HepG2 (cell line): Measurements from ENCODE around the gene DAPK3. TPM values are rescaled to one million over a fixed set of nuclear protein-coding genes. Genes with fewer than 3 reads are reported as not detected.

Experiments
- ATF3 ChIP-seq: sonication (generic); formaldehyde crosslinking; IDR thresholded peaks from 2 replicates; pipeline ENCODE4 v1.4.0; 2020; ENCODE audit warnings: missing genetic modification reagents
- ETV6 ChIP-seq: sonication (generic); formaldehyde crosslinking; conservative IDR thresholded peaks from 2 replicates; pipeline ENCODE4 v1.4.0; 2020; ENCODE audit warnings: missing genetic modification reagents
- FUBP1 ChIP-seq: sonication (generic); formaldehyde crosslinking; IDR thresholded peaks from 2 replicates; pipeline ENCODE4 v1.5.1; 2020; ENCODE audit warnings: missing genetic modification reagents, mild to moderate bottlenecking, borderline replicate concordance
- GABPB1 ChIP-seq: IDR thresholded peaks from 2 replicates; pipeline ENCODE4 v1.6.1; 2016; ENCODE audit warnings: mild to moderate bottlenecking, missing genetic modification reagents, moderate library complexity, missing compliant biosample characterization
- HBP1 ChIP-seq: IDR thresholded peaks from 2 replicates; pipeline ENCODE4 v1.6.1; 2016; ENCODE audit warnings: low read depth, control low read depth
- KDM1A ChIP-seq: IDR thresholded peaks from 2 replicates; pipeline ENCODE4 v1.6.1; 2016; ENCODE audit warnings: missing compliant biosample characterization
- MXD4 ChIP-seq: IDR thresholded peaks from 2 replicates; pipeline ENCODE4 v1.6.1; 2016; ENCODE audit warnings: mild to moderate bottlenecking, missing biosample characterization, missing genetic modification reagents
- MZF1 ChIP-seq: sonication (generic); formaldehyde crosslinking; IDR thresholded peaks from 2 replicates; pipeline ENCODE4 v1.8.1; 2023; ENCODE audit warnings: mild to moderate bottlenecking, missing genetic modification reagents, borderline replicate concordance
- PATZ1 ChIP-seq: sonication (generic); formaldehyde crosslinking; IDR thresholded peaks from 2 replicates; pipeline ENCODE4 v1.4.0; 2020; ENCODE audit warnings: missing genetic modification reagents
- POLR2A ChIP-seq, 2 experiments: IDR thresholded peaks; 2 replicates each; pipeline ENCODE4 v1.6.1; 2011; ENCODE audit warnings: low read depth in 2 of 2, low read length in 2 of 2, mild to moderate bottlenecking in 1 of 2, moderate library complexity in 1 of 2; ENCODE audit not compliant: insufficient read depth in 1 of 2
- SALL1 ChIP-seq: sonication (generic); formaldehyde crosslinking; IDR thresholded peaks from 2 replicates; pipeline ENCODE4 v1.8.0; 2022; ENCODE audit warnings: mild to moderate bottlenecking, missing genetic modification reagents
- SAP130 ChIP-seq: IDR thresholded peaks from 2 replicates; pipeline ENCODE4 v1.6.1; 2016; ENCODE audit warnings: low read depth
- SIX1 ChIP-seq: sonication (generic); formaldehyde crosslinking; IDR thresholded peaks from 2 replicates; pipeline ENCODE4 v1.4.0; 2020; ENCODE audit warnings: missing genetic modification reagents, borderline replicate concordance
- TAF1 ChIP-seq: sonication (generic); formaldehyde crosslinking; IDR thresholded peaks from 2 replicates; pipeline ENCODE4 v1.4.0; 2020; ENCODE audit warnings: missing genetic modification reagents
- TARDBP ChIP-seq: sonication (generic); formaldehyde crosslinking; IDR thresholded peaks from 2 replicates; pipeline ENCODE4 v1.8.0; 2022; ENCODE audit warnings: mild to moderate bottlenecking, missing genetic modification reagents
- THAP11 ChIP-seq: IDR thresholded peaks from 2 replicates; pipeline ENCODE4 v1.6.1; 2016; ENCODE audit warnings: missing biosample characterization, missing genetic modification reagents
- ZFX ChIP-seq: sonication (generic); formaldehyde crosslinking; IDR thresholded peaks from 2 replicates; pipeline ENCODE4 v1.4.0; 2020; ENCODE audit warnings: mild to moderate bottlenecking, low read depth, missing genetic modification reagents, moderate library complexity
- ZNF160 ChIP-seq: sonication (generic); formaldehyde crosslinking; IDR thresholded peaks from 2 replicates; pipeline ENCODE4 v1.8.0; 2022; ENCODE audit warnings: mild to moderate bottlenecking, inconsistent platforms, missing genetic modification reagents
- ZNF225 ChIP-seq: sonication (generic); formaldehyde crosslinking; IDR thresholded peaks from 2 replicates; pipeline ENCODE4 v1.4.0; 2020; ENCODE audit warnings: mild to moderate bottlenecking, missing genetic modification reagents
- ZNF280D ChIP-seq: sonication (generic); formaldehyde crosslinking; IDR thresholded peaks from 2 replicates; pipeline ENCODE4 v1.5.1; 2020; ENCODE audit warnings: mild to moderate bottlenecking, missing genetic modification reagents
- ZNF282 ChIP-seq: fragments of 450-650 bp; IDR thresholded peaks from 2 replicates; pipeline ENCODE4 v1.6.1; 2018; ENCODE audit not compliant: partially characterized antibody
- ZNF790 ChIP-seq: sonication (generic); formaldehyde crosslinking; IDR thresholded peaks from 2 replicates; pipeline ENCODE4 v1.8.0; 2022; ENCODE audit warnings: missing genetic modification reagents, mild to moderate bottlenecking, borderline replicate concordance
- polyA plus RNA-seq, 8 experiments: library from polyadenylated mRNA; depleted of rRNA in 3 of 8; stranded (reverse) in 7 of 8; unstranded in 1 of 8; fragments of >200 nt; fragmentation: Illumina TruSeq in 4 of 8; extraction: Trizol in 4 of 8; gene quantifications; 2 replicates each; pipeline versions ENCODE4 v1.2.1 to v1.2.3, GENCODE V29; 2011 to 2016; ENCODE audit warnings: low read depth in 4 of 8, missing spikeins in 1 of 8, mixed read lengths in 1 of 8; ENCODE audit not compliant: insufficient read depth in 1 of 8
- total RNA-seq, 5 experiments: library from RNA; depleted of rRNA; stranded (reverse); fragments of >200 nt; fragmentation: Illumina TruSeq; extraction: Trizol; gene quantifications; 2 replicates each; pipeline ENCODE4 v1.2.3, GENCODE V29; 2016; ENCODE audit warnings: low read depth in 1 of 5

The DAPK3 gene
- total and polyA plus RNA-seq, 2 of the 13 experiments (the other 11 are each of a cell fraction or from before 2014, with no cell fraction given): 30.5 to 37.3 TPM

GRCh38 chr19:3983936-3984583 is 13.2 kb upstream of the DAPK3 start (continued):
- TF ChIP-seq ZNF280D (no peak), ZNF225 (CRISPR knock-in tag) (peak; percentile 46; the same call in 1 of the 2 replicates), SIX1 (CRISPR knock-in tag) (no peak), SAP130 (CRISPR knock-in tag) (peak; percentile 80), MZF1 (no peak), THAP11 (CRISPR knock-in tag) (peak; percentile 9; the same call in 1 of the 2 replicates), GABPB1 (CRISPR knock-in tag) (peak; percentile 63; the same call in 1 of the 2 replicates), TARDBP (no peak), ZNF790 (CRISPR knock-in tag) (no peak), TAF1 (CRISPR knock-in tag) (no peak), ZFX (CRISPR knock-in tag) (peak; percentile 26; the same call in 1 of the 2 replicates), PATZ1 (CRISPR knock-in tag) (peak; percentile 22; the same call in 1 of the 2 replicates), HBP1 (CRISPR knock-in tag) (0 out of 2 replicates have a peak, but pooled peaks have one; percentile 17), ATF3 (CRISPR knock-in tag) (peak; percentile 81), FUBP1 (no peak), ZNF282 (no peak), SALL1 (CRISPR knock-in tag) (peak; percentile 52; the same call in 1 of the 2 replicates), KDM1A (CRISPR knock-in tag) (no peak), MXD4 (CRISPR knock-in tag) (peak; percentile 65; the same call in 1 of the 2 replicates), ETV6 (CRISPR knock-in tag) (no peak), POLR2A (IDR thresholded peaks at IDR 0.05; ENCODE audit: insufficient read depth in 1 of 2, low read depth in 2 of 2, low read length in 2 of 2) (peak in 1 of 2 experiments; percentile 32; a peak in 1 of 4 replicates), ZNF160 (CRISPR knock-in tag) (no peak)
